MM.1S (cell line): ENCODE results near the gene GPC3.

Source experiments
- DNase-seq: peaks from one replicate; pipeline ENCODE4 v3.0.0-alpha.2; 2015
- H2AFZ ChIP-seq: fragments of 300-600 bp; sonication (generic); 2 replicates; pipeline ENCODE4 v1.6.0; 2016; ENCODE audit warnings: antibody characterized with exemption, low read length
- H3F3A ChIP-seq: fragments of 300-600 bp; sonication (generic); 2 replicates; pipeline ENCODE4 v1.6.1; 2016; ENCODE audit warnings: mild to moderate bottlenecking, antibody characterized with exemption, low read length, moderate library complexity, mixed read lengths; ENCODE audit not compliant: insufficient read depth
- H3K27ac ChIP-seq: fragments of 300-600 bp; sonication (generic); 2 replicates; pipeline ENCODE4 v1.5.1; 2016; ENCODE audit warnings: mild to moderate bottlenecking, low read length
- H3K27me3 ChIP-seq: fragments of 300-600 bp; sonication (generic); replicated peaks from 2 replicates; pipeline ENCODE4 v1.6.0; 2016; ENCODE audit warnings: low read length; ENCODE audit not compliant: insufficient read depth
- H3K36me3 ChIP-seq: fragments of 300-600 bp; sonication (generic); replicated peaks from 2 replicates; pipeline ENCODE4 v1.6.1; 2016; ENCODE audit warnings: mild to moderate bottlenecking, low read length, mixed read lengths; ENCODE audit not compliant: insufficient read depth
- H3K4me1 ChIP-seq: fragments of 300-600 bp; sonication (generic); 2 replicates; pipeline ENCODE4 v1.6.1; 2016; ENCODE audit warnings: low read length, mixed read lengths
- H3K4me2 ChIP-seq: fragments of 300-600 bp; sonication (generic); 2 replicates; pipeline ENCODE4 v1.6.0; 2016; ENCODE audit warnings: low read depth, low read length
- H3K4me3 ChIP-seq: fragments of 300-600 bp; sonication (generic); 2 replicates; pipeline ENCODE4 v1.5.1; 2016; ENCODE audit warnings: low read length, mixed read lengths
- H3K79me2 ChIP-seq: fragments of 300-600 bp; sonication (generic); 2 replicates; pipeline ENCODE4 v1.6.1; 2016; ENCODE audit warnings: mixed run types, low read length, mixed read lengths
- H3K9ac ChIP-seq: fragments of 300-600 bp; sonication (generic); 2 replicates; pipeline ENCODE4 v1.6.1; 2016; ENCODE audit warnings: low read length, mixed read lengths
- H3K9me2 ChIP-seq: fragments of 300-600 bp; sonication (generic); replicated peaks from 2 replicates; pipeline ENCODE4 v1.6.1; 2016; ENCODE audit warnings: mild to moderate bottlenecking, low read length, mixed read lengths; ENCODE audit not compliant: insufficient read depth
- H3K9me3 ChIP-seq: fragments of 300-600 bp; sonication (generic); replicated peaks from 2 replicates; pipeline ENCODE4 v1.6.1; 2016; ENCODE audit warnings: mild to moderate bottlenecking, low read length, mixed read lengths; ENCODE audit not compliant: insufficient read depth
- H4K20me1 ChIP-seq: fragments of 300-600 bp; sonication (generic); 2 replicates; pipeline ENCODE4 v1.6.1; 2016; ENCODE audit warnings: mild to moderate bottlenecking, low read length, moderate library complexity, mixed read lengths; ENCODE audit not compliant: insufficient read depth
- EZH2 ChIP-seq: fragments of 300-600 bp; sonication (generic); optimal IDR thresholded peaks from 2 replicates; pipeline ENCODE3; 2017; ENCODE audit warnings: low read depth, mild to moderate bottlenecking, antibody characterized with exemption, low read length, mixed read lengths
- EZH2phosphoT487 ChIP-seq: fragments of 300-600 bp; sonication (generic); IDR thresholded peaks from 2 replicates; pipeline ENCODE4 v1.6.1; 2018; ENCODE audit warnings: antibody characterized with exemption, low read length
- TF ChIP-seq, protein P1 (sequence below): fragments of 300-600 bp; sonication (generic); IDR thresholded peaks from 2 replicates; pipeline ENCODE4 v1.5.1; 2016; ENCODE audit warnings: antibody characterized with exemption, low read length, mixed read lengths

Gene GPC3

DNA sequence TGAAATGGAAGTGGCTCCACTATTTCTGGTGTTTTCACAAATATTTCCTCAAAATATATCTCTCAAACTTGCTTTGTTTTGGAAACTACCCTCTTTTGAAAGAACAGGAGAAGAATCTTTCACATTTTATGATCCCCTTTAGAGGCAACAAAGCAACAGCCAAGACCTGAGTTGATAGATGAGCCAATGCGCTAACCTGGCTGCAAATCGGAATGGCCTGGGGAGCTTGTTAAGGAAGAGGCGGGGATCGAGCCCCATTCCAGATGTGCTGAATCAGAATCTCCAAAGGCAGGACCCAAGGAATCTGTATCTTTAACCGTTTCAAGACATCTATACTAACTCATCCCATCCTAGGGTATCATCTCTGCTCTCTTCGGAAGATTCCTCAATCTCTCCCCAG is 181.3 kb downstream of the GPC3 start:
- TF ChIP-seq, protein P1, sequence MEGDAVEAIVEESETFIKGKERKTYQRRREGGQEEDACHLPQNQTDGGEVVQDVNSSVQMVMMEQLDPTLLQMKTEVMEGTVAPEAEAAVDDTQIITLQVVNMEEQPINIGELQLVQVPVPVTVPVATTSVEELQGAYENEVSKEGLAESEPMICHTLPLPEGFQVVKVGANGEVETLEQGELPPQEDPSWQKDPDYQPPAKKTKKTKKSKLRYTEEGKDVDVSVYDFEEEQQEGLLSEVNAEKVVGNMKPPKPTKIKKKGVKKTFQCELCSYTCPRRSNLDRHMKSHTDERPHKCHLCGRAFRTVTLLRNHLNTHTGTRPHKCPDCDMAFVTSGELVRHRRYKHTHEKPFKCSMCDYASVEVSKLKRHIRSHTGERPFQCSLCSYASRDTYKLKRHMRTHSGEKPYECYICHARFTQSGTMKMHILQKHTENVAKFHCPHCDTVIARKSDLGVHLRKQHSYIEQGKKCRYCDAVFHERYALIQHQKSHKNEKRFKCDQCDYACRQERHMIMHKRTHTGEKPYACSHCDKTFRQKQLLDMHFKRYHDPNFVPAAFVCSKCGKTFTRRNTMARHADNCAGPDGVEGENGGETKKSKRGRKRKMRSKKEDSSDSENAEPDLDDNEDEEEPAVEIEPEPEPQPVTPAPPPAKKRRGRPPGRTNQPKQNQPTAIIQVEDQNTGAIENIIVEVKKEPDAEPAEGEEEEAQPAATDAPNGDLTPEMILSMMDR, result no peak
- TF ChIP-seq EZH2phosphoT487 (no peak), EZH2 (no peak)
- no peaks in the 10 kb centered on the region for H3K27me3 ChIP-seq
- H3K4me1 ChIP-seq, result no peaks in the 10 kb centered on the region
- H3K4me2 ChIP-seq, result no peak overlapping the region
- H3K79me2 ChIP-seq, result no peaks in the 10 kb centered on the region
- no peak for DNase-seq
- H3K9me2 ChIP-seq, result no peaks in the 10 kb centered on the region
- H3F3A ChIP-seq, result no peaks in the 10 kb centered on the region
- H3K36me3 ChIP-seq, result no peaks in the 10 kb centered on the region
- no peaks in the 10 kb centered on the region for H4K20me1 ChIP-seq
- no peak overlapping the region for H3K9ac ChIP-seq
- H3K4me3 ChIP-seq, result no peak overlapping the region
- H2AFZ ChIP-seq, result no peak overlapping the region
- H3K9me3 ChIP-seq, result no peaks in the 10 kb centered on the region
- H3K27ac ChIP-seq, result no peak overlapping the region

DNA sequence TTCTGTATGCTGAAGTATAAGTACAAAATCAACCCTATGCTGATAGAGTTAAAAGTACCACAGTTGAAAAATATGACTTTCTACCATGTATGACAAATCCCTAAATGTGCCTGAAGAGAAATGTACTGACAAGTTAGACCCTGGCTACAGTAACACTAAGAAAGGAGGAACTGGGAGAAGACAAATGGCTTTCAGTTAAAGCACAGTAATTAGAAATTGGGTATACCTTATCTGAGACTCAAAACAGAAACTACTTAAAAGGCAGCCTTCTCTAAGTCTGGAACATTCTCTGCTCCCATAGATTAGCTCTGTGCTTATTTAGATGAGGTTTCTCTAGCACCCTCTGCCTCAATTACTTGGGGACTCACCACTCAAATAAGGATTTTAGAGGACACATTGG is 189.1 kb downstream of the GPC3 start:
- TF ChIP-seq EZH2 (no peak), EZH2phosphoT487 (no peak)
- TF ChIP-seq, protein P1, result no peak
- Histone ChIP-seq H3K9me2 (no peaks in the 10 kb centered on the region), H4K20me1 (no peaks in the 10 kb centered on the region), H3F3A (no peaks in the 10 kb centered on the region), H3K9me3 (no peaks in the 10 kb centered on the region), H3K4me2 (no peak overlapping the region), H3K4me3 (no peak overlapping the region), H3K27me3 (no peaks in the 10 kb centered on the region), H2AFZ (no peak overlapping the region), H3K36me3 (no peaks in the 10 kb centered on the region), H3K27ac (no peak overlapping the region), H3K9ac (no peak overlapping the region), H3K79me2 (no peaks in the 10 kb centered on the region), H3K4me1 (no peaks in the 10 kb centered on the region)
- no peak for DNase-seq

DNA sequence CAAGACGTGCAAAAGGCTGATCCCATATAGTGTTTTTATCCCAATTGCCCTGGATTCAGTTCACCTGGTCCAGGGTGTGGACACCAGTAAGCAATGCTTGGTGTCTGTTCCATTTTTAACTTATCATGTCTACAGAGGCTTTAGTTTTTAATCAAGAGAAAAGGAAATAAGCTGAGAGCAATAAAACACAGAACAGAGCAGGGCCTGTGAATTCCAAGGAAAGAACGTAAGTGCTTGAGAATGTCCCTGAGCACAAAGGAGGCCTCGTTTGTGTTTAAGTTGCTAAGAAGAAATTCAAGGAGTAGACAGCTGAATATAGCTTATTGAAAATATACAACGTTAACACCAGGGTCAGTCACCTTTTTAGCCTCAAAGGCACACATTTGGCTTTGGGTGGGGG is 191.3 kb downstream of the GPC3 start:
- Histone ChIP-seq H3K36me3 (no peaks in the 10 kb centered on the region), H3K9me2 (no peaks in the 10 kb centered on the region), H3K4me2 (no peak overlapping the region), H3K27ac (no peak overlapping the region), H4K20me1 (no peaks in the 10 kb centered on the region), H3K79me2 (no peaks in the 10 kb centered on the region), H3F3A (no peaks in the 10 kb centered on the region), H3K4me3 (no peak overlapping the region), H3K9ac (no peak overlapping the region), H2AFZ (no peak overlapping the region), H3K27me3 (no peaks in the 10 kb centered on the region), H3K9me3 (no peaks in the 10 kb centered on the region), H3K4me1 (no peaks in the 10 kb centered on the region)
- TF ChIP-seq EZH2phosphoT487 (no peak), EZH2 (no peak)
- TF ChIP-seq, protein P1, result no peak
- no peak for DNase-seq
